B cell (primary cell): ENCODE results near the gene PPP1R16B.

Source experiments
- CTCF ChIP-seq: fragments of 200-600 bp; IDR thresholded peaks from one replicate; pipeline ENCODE4 v1.8.0; 2022; ENCODE audit warnings: antibody characterized with exemption, mild to moderate bottlenecking
- EZH2 ChIP-seq: IDR thresholded peaks from 2 replicates; pipeline ENCODE4 v1.6.1; 2012; ENCODE audit warnings: borderline replicate concordance, low read depth, mild to moderate bottlenecking, moderate library complexity, low read length; ENCODE audit not compliant: insufficient read depth, poor library complexity, severe bottlenecking

GRCh38 chr20:38841570-38841969 is 36.1 kb downstream of the PPP1R16B start:
- TF ChIP-seq EZH2 (no peak), CTCF (no peak)
